Measurements from ENCODE around the gene ARL6IP6.

- no peak for TF ChIP-seq EZH2phosphoT487 (IDR thresholded peaks at IDR 0.05; ENCODE audit: borderline replicate concordance)
- no peak for TF ChIP-seq CTCF (conservative IDR thresholded peaks at IDR 0.05; ENCODE audit: low read length)
Observed at GRCh38 chr2:152696476-152696875, 21.9 kb upstream of the ARL6IP6 start.
